NCI-H460 (cell line): Measurements from ENCODE around the gene DPYSL4. TPM values are rescaled to one million over a fixed set of nuclear protein-coding genes. Genes with fewer than 3 reads are reported as not detected.

Experiments
- DNase-seq: peaks from one replicate; pipeline ENCODE4 v3.0.0-alpha.2; 2016; ENCODE audit warnings: low read depth; ENCODE audit errors: extremely low read depth
- total RNA-seq: library from RNA; depleted of rRNA; stranded (reverse); fragments of >200 nt; shearing (Covaris generic); gene quantifications from 2 replicates; pipeline ENCODE4 v1.2.3, GENCODE V29; 2014

DPYSL4 gene
- total RNA-seq, 1 experiment from 2014 or later, result 2.1 TPM

DNA sequence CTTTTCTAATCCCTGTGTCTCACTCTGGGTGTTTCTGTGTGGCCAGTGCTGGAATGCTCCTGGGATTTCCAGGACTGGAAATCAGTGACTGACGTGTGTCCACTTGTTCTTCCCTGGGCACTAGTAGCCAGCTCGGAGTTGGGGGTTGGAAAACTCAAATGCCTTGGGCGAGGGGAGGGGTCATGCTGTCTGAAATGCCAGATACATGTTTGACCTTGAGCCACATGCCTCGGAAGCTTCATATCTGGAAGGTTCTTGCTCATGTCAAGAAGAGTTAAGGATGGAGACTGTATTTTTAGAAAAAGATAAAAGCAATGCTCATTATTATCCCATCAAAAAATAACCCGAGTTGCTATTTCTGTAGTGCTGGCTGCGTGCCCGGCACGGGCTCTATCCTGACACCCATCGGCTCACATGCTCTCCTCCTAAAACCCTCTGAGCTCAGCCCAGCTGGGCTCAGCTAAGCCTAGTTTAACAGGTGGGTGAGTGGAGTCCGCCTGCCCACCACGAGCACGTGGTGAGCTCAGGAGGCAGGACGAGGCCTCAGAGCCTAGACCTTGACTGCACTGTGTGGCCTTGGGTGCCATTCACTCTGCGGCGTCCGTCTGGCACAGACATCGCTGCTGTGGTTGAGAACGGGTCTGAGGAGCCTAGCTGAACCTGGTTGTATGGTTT, 6.4 kb downstream of the DPYSL4 start:
- no peak for DNase-seq

DNA sequence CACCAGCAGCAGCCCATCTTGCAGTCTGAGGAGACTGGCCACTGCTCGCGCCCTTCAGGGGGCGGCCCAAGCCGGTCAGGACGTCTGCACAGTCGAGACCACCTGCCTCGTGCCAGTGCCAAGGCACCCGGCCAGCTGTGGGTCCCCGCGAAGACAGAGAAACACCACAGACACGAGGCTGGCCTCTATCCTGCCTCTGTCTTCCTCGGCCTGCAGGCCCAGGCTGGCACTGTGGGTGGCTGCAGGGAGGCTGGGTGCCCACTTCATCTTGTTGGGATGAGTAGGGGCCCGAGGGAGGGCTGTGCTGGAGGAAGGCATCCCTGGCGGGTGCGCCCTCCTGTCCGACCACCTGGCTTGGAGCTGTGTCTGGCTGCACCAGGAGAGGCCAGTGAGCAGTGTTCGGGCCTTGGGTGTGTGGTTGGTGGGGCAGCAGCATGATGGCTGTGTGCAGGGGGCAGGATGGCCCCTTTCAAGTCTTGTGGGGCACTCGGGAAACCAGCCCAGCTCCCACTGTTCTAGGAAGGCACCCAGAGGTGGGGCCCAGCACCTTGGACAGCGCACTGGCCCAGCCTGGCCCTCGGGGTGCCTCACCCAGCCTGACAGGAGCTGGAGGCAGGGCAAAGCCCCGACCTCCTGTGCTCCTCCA, 7.3 kb downstream of the DPYSL4 start:
- DNase-seq, result no peak

DNA sequence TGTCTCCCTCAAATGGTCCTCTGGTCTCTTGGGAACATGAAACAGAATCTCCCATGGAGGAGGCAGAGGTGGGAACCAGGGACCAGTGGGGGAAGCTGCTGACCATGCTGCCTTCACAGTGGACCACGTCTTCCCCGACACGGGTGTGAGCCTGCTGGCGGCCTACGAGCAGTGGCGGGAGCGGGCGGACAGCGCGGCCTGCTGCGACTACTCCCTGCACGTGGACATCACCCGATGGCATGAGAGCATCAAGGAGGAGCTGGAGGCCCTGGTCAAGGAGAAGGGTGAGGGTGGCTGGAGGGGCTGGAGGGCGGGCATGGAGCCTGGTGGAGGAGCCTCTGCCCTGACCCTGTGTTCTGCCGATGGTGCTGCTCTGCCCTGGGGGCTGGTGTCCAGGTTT, 8.0 kb downstream of the DPYSL4 start:
- DNase-seq, result no peak

DNA sequence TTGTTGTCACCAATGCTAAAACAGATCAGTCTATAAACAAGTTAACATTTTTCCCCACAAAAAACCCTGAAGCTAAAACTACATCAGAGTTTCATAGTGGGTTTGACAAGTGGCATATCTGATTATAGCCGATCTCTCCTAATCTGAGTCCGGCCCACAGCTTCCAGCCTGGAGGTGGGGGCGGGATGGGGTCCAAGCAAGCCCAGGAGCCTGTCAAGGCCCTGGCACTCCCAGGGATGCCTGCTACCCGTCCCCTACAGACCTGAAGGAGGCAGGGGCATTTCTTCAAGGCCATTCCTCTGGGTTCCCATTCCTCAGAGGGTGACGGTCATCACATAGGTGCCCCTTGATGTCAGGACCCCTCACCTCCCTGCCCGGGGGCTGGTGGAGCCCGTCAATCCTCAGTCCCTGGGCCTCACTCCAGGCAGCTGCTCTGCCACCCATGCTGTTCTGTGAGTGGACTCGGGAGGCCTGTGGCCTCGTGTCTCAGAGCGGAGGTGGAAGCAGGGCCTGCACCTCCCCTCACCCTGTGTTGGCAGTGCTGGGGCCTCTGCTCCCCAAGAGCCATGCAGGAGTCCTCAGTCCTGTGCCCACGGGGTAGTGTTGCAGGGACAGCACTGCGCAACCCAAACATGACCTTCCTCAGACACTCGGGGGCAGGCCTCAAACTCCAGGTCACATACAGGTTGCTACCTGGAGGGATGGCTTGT, 8.8 kb downstream of the DPYSL4 start:
- DNase-seq, result no peak

DNA sequence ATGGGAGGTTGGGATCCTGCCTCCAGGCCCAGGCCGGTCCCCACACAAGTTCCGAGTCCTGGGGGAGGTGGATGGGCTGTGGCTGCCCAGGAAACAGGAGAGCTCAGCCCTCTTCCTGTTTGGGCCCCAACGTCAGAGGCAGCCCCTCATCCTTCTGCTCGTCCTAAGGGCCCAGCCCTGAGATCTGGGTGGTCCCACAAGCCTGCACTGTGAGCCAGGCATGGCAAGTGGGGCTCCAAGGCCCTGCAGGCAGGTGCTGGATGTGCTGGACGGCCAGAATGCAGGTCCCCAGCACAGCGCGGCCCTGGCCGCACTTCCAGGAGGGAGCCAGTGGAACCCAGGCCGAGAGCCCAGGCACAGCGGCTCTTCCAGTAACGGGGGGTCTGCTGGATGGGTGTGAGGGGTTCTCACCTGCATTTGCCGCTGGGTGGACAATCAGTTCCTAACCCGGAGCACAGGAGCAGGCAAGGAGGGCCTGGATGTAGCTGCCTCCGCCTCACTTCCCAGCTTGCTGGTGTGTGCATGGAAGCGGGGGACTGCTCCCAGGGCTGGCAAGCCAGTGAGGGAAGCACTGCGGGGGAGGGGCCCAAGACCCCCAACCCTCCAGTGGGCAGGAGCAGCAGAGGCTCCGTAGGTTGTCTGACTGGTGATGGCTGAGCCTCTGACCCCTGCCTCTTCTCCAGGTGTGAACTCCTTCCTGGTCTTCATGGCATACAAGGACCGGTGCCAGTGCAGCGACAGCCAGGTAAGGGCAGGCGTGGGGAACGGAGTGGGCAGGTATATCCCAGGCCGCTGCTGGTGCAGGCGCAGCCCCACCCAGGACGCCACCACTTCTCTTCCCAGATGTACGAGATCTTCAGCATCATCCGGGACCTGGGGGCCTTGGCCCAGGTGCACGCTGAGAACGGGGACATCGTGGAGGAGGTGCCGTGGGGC, 9.7 kb downstream of the DPYSL4 start:
- DNase-seq, result no peak

DNA sequence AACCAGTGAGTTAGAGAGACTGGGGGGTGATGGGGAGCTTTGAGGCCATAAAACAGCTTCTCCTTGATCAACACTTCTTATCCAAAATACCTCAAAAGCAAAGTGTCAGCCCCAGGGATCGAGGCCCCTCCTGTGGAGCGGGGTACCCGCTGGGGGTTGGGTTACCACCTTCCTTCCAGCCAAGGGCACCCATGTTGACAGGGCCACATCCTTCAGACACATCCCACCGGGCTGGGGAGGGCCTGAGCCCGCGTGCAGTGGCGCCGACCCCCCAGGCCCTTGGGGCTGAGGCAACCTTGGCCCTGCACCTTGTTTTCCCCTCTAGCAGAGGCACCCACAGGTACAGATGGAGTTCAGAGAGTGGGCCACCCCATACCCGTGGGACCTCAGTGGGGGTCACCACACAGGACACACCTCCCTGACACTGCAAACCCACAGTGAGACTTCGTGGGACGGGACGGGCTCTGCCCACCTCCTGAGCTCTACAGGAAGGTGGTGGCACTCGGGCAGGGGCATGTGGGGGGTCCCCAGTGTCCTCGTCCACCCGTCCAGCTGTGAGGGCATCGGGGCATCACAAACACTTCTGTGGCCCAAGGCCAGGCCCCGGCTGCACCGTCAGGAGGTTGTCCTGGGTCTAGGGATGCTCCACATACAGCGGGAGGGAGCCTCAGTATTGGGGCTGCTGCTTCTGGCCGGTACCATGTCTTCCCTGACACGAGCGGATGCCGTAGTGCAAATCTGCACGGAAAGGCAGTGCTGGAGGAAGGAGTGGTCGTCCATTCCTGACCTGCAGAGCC, 10.7 kb downstream of the DPYSL4 start:
- no peak for DNase-seq

DNA sequence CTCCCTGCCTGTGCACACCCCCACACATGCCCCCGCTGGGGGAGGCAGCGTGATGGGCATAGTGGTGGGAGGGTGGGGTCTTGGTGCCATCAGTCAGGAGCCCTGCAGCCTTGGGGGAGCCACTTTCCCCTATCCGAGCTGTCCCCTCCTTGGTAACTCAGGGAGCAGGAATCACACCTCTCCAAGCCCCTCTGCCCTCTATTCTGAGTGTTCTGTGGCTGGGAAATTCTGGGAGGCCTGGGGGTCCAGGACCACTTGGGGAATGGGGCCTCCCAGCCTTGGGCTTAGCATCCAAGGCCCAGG, 11.3 kb downstream of the DPYSL4 start:
- no peak for DNase-seq

DNA sequence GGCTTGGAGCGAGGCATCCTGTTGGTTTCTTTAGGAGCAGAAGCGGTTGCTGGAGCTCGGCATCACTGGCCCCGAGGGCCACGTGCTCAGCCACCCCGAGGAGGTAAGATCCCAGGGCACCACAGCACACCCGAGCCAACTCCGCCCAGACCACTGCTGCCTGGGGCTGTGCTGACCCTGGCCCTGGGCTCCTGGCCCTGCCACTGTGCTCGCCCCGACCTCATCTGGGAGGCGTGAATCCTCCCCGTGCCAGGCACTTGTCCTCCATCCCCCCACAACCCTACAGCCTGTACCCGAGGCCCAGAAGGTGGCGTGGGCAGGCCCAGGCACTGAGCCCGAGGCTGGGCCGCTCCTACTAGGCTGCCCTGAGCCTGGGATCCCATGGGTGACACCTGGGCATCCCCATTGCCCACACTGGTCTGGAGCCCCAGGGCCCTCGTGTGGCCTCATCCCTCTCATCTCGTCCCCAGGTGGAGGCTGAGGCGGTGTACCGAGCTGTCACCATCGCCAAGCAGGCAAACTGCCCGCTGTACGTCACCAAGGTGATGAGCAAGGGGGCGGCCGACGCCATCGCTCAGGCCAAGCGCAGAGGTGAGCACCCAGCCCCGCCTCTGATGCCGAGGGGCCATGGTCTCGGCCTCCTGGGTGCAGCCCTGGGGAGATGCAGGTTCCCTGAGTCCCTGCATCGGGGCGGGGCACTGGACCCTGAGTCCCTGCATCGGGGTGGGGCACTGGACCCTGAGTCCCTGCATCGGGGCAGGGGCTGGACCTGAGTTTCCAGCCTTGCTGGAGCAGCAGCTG, 11.8 kb downstream of the DPYSL4 start:
- DNase-seq, result no peak

DNA sequence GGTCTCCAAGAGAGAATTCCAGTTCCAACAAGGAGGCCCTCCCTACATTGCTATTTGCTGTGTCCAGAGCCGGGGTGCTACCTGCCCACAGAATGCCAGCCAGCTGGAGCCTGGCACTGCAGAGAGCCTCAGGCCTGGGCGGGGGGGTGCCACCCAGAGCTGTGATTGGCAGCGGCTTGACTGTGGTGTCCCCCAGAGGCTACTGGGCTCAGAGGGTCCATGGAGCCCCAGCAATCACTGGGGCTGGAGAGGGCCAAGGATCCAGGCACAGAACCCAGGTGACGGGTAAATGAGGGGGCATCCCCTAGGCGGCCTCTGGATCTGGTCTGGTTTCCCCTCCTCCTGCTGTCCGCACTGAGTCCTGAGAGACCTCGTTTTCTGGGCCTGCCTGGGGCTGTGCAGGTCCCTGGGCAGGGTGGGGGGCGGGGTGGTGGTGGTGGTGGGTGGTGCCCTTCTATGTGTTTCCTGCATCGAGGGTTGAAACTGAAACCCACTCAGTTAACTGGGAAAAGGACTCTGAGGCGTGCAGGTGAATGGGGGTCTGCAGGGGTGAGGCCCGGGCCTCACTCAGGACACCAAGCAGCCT, 12.6 kb downstream of the DPYSL4 start:
- no peak for DNase-seq

DNA sequence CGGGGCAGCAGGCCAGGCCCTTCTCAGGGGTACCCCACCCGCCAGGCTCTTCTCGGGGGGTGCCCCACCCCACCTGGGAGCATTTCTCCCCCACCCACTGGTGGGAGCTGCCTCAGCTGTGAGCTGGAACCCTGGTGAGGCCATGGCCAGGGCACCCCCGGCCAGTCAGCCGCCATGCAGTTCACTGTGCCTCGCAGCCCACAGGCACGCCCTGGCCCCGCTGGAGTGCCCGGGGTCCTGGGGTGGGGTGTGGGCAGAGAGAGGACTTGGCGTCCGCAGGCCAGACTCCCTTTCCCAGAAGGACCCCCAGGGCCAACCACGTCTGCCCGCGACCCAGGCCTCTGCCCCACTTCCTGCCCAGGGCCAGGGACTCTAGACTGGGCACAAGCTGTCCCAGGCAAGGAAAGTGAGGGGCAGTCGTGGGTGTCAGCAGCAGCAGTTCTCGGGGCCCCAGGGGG, 13.1 kb downstream of the DPYSL4 start:
- DNase-seq, result no peak

DNA sequence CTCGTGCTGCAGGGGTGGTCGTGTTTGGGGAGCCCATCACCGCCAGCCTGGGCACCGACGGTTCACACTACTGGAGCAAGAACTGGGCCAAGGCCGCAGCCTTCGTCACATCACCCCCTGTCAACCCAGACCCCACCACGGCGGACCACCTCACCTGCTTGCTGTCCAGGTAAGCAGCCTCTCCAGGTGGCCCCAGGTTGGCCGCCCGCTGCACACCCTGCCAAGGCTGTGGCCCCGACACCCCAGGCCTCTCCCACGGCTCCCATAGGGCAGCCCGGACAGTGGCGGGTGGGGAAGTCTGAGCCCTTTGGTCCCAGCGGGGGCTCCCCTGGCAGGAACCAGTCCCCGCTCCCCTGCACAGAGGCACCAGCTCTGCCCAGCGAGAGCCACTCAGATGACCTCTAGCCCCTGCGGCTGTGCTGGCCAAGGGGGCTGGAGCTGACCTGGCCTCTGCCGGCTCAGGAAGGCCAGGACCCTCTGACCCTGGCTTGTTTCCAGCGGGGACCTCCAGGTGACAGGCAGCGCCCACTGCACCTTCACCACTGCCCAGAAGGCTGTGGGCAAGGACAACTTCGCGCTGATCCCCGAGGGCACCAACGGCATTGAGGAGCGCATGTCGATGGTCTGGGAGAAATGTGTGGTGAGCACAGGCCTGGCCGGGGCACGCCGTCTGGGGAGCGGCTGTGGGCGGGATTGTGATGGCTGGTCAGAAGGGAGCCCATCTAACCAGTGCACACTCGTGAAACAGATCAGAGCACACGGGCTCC, 13.8 kb downstream of the DPYSL4 start:
- DNase-seq, result no peak

DNA sequence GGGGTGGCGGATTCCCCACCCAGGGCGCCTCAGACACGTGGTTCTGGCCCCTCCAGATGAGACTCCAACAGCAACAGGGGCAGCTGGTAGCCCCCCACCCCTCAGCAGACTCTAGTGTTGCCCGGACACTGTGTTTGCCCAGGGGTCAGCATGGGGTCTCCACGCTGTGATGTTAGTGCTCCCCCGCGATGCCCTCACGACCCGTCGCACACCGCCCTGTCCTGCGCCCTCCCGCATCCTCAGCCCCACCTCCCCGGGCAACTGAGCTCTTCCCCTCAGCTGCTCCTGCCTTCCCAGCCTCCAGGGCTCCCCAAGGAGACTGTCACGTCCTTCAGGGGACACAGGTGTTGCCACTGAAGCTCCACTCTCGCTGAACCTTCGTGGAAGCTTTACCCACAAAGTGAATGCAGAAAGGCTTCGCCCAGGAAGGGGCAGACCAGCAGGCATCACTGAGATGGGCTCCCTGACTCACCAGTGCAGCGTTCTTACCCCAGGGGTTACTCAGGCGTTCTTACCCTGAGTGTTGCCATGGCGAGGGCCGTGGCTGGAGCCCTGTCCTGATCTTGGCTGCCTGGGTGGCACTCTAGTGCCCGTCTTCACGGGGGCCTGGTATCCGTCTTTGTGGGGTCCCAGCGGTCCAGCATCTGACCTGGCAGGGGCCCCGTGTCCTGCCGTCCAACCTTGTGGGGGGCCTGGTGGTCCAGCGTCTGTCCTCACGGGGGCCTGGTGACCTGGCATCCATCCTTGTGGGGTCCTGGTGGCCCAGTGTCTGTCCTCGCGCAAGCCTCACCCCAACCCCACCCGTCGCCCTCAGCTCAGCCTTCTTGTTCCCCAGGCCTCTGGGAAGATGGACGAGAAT, 14.6 kb downstream of the DPYSL4 start:
- no peak for DNase-seq

DNA sequence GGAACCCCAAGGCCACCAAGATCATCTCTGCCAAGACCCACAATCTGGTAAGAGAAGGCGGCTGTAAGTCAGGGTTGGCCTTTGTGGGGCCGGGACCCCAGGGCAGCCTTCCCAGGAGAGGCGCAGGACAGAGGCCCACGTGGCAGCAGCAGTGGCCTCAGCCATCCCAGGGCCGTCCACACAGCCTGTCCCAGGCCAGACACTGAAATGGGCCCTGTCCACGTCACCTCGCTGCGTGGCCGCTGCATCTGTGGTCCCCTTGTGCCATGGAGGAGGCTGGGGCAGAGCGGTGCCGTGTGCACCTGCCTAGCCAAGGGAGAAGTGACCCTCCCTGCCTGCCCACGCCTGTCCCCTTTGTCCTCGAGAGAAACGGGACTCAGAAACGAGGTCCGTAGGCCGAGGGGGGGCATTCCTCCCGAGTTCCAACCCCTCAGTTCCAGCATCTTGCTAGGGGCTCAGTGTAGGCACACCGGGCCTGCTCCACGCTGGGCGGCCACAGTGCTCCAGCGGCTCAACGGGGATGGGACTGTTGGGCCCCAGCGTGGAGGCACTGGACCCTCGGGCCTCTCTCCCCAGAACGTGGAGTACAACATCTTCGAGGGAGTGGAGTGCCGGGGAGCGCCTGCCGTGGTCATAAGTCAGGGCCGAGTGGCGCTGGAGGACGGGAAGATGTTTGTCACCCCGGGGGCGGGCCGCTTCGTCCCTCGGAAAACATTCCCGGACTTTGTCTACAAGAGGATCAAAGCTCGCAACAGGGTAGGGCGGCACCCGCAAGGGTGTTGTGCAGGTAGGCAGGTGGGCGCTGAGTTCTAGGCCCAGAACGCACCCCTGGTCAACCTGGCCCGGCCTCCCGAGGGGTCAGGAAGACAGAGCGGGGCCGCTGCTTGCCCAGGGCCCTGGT, 15.6 kb downstream of the DPYSL4 start:
- DNase-seq, result no peak

DNA sequence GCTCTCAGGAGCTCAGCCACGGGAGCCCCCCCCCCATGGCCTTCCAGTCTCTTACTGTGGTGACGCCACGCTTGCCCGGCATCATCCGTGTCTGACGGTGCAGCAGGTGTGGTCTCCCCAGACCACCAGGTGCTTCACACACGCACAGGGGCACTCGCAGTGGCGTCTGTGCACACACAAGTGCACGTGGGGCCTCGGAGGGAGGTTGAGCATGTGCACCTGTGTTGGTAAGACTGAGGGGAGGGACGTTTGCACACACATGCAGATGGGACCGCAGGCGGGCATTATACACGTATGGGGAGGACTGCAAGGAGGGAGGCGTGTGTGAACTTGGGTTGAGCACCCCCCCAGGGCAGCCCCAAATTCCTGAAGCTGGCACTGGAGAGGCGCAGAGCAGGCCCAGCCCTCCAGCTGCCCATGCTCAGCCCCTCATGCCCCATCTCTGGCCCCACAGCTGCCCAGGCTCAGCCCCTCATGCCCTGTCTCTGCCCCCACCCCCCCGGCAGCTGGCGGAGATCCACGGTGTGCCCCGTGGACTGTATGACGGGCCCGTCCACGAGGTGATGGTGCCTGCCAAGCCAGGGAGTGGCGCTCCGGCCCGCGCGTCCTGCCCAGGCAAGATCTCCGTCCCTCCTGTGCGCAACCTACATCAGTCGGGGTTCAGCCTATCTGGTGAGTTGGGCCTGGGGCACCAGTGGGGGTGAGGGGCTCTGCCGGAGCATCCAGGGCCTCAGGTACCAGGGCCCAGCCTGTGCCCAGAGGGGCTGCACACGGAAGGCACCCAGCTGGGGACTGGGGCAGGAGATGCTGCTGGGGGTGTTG, 16.7 kb downstream of the DPYSL4 start:
- no peak for DNase-seq

DNA sequence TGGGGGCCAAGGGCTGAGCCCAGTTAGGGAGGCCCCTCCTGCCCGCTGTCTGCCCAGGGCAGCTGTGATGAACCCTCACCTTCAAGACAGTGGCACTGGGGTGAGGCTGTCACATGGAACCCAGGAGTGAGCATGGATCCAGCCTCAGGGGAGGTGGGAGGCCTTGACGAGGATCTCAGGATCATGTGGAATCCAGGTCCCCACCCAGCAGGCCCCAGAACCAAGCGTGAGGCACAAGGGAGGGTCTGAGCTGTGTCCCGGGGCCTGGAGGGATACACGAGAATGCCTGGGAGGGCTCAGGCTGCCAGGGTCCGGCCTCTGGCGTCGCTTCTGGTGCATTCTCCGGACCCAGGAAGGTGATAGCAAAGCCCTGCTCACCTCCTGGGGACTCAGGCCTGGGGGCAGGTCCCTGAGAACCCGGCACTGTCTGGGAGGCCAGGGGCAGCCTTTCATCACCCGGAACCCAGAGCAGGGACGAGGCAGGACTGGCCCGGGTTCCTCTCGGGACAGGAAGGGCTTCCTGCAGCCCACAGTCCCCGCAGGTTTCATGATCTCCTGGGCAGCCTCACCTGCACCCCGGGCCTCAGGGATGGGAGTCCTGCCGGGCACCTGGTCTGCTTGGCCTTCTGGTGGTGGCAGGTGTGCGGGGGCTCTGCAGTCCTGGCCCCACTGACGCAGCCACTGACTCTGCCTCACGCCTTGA, 17.5 kb downstream of the DPYSL4 start:
- no peak for DNase-seq
